B cell (primary cell): ENCODE results near the gene QSOX1. TPM values are rescaled to one million over a fixed set of nuclear protein-coding genes. Genes with fewer than 3 reads are reported as not detected.

ENCODE experiments used
- ATAC-seq: fragments of 200-7000 bp; cut with Tn5 transposase; one replicate; pipeline ENCODE4 v1.10.0; 2021; ENCODE audit warnings: low read depth, mild to moderate bottlenecking, moderate number of reproducible peaks, moderate library complexity
- CTCF ChIA-PET: fragments of 350-600 bp; sonication (Branson Sonifier 250); formaldehyde crosslinking; loops from one replicate; lab custom pipeline; 2021; ENCODE audit warnings: antibody characterized with exemption, inconsistent platforms; lab: Charles Lee
- POLR2A ChIA-PET: fragments of 350-600 bp; sonication (Branson Sonifier 250); formaldehyde crosslinking; loops from one replicate; lab custom pipeline; 2021; ENCODE audit warnings: antibody characterized with exemption; lab: Charles Lee
- DNase-seq: peaks from one replicate; pipeline ENCODE4 v3.0.0; 2013
- H2AFZ ChIP-seq: 2 replicates; pipeline ENCODE4 v1.6.1; 2012; ENCODE audit warnings: mild to moderate bottlenecking, low read depth, low read length; ENCODE audit not compliant: insufficient read depth, poor library complexity, severe bottlenecking
- H3K27ac ChIP-seq, 2 donors: 1 replicate in 1 of 2; 2 replicates in 1 of 2; pipeline ENCODE4 v1.5.1; 2012 to 2013; ENCODE audit warnings: low read length in 2 of 2, mild to moderate bottlenecking in 2 of 2, moderate library complexity in 1 of 2
- H3K27me3 ChIP-seq, 4 experiments: fragments of 200-600 bp in 1 of 4; sonication (generic) in 1 of 4; replicated peaks in 1 of 4; 1 replicate in 2 of 4; 2 replicates in 2 of 4; pipeline versions ENCODE4 v1.6.1 to v1.7.0; 2013 to 2016; ENCODE audit warnings: low read length in 3 of 4, mild to moderate bottlenecking in 2 of 4, mixed read lengths in 1 of 4, moderate library complexity in 1 of 4; ENCODE audit not compliant: insufficient read depth in 4 of 4, control insufficient read depth in 3 of 4; ENCODE audit errors: control extremely low read depth in 1 of 4
- H3K36me3 ChIP-seq, 2 experiments: replicated peaks in 1 of 2; 1 replicate in 1 of 2; 2 replicates in 1 of 2; pipeline versions ENCODE4 v1.6.1 to v1.7.1; 2013; ENCODE audit warnings: low read length in 1 of 2; ENCODE audit not compliant: insufficient read depth in 2 of 2, control insufficient read depth in 1 of 2; ENCODE audit errors: control extremely low read depth in 1 of 2, extremely low read depth in 1 of 2
- H3K4me1 ChIP-seq, 2 donors: fragments of 200-600 bp in 1 of 2; sonication (generic) in 1 of 2; 1 replicate in 1 of 2; 2 replicates in 1 of 2; pipeline versions ENCODE4 v1.5.1 to v1.6.1; 2013 to 2017; ENCODE audit warnings: low read length in 2 of 2; ENCODE audit not compliant: control insufficient read depth in 2 of 2, insufficient read depth in 2 of 2
- H3K4me2 ChIP-seq: replicated peaks from 2 replicates; pipeline ENCODE3; 2012; ENCODE audit warnings: mild to moderate bottlenecking, low read depth, low read length; ENCODE audit not compliant: poor library complexity, severe bottlenecking
- H3K4me3 ChIP-seq, 5 experiments: fragments of 200-600 bp in 1 of 5; sonication (generic) in 1 of 5; 1 replicate in 3 of 5; 2 replicates in 2 of 5; pipeline versions ENCODE4 v1.5.1 to v1.7.0; 2011 to 2016; ENCODE audit warnings: low read length in 4 of 5, mild to moderate bottlenecking in 4 of 5, low read depth in 2 of 5, control low read depth in 1 of 5, moderate library complexity in 1 of 5; ENCODE audit not compliant: insufficient read depth in 1 of 5; ENCODE audit errors: control extremely low read depth in 1 of 5, extremely low read depth in 1 of 5
- H3K79me2 ChIP-seq: fragments of 200-600 bp; sonication (generic); one replicate; pipeline ENCODE4 v1.6.0; 2016; ENCODE audit warnings: low read length; ENCODE audit not compliant: control insufficient read depth, insufficient read depth
- H3K9ac ChIP-seq: fragments of 200-600 bp; sonication (generic); 2 replicates; pipeline ENCODE4 v1.6.1; 2017; ENCODE audit warnings: mild to moderate bottlenecking, low read length, moderate library complexity
- H3K9me3 ChIP-seq, 3 donors: one replicate each; pipeline versions ENCODE4 v1.6.1 to v1.7.1; 2013; ENCODE audit warnings: low read length in 2 of 3; ENCODE audit not compliant: control insufficient read depth in 2 of 3, insufficient read depth in 1 of 3; ENCODE audit errors: control extremely low read depth in 1 of 3
- H4K20me1 ChIP-seq: 2 replicates; pipeline ENCODE4 v1.6.0; 2012; ENCODE audit warnings: mild to moderate bottlenecking, low read length; ENCODE audit not compliant: insufficient read depth, control insufficient read depth, poor library complexity, severe bottlenecking
- H3K27ac Mint-ChIP-seq: one replicate; pipeline ENCODE4 v1.8.0; 2021; ENCODE audit warnings: mixed read lengths
- H3K27me3 Mint-ChIP-seq: one replicate; pipeline ENCODE4 v1.8.0; 2021; ENCODE audit warnings: mixed read lengths
- H3K4me1 Mint-ChIP-seq: one replicate; pipeline ENCODE4 v1.8.0; 2021; ENCODE audit warnings: mixed read lengths
- H3K4me3 Mint-ChIP-seq: one replicate; pipeline ENCODE4 v1.8.0; 2021; ENCODE audit warnings: mixed read lengths
- H3K9me3 Mint-ChIP-seq: one replicate; pipeline ENCODE4 v1.8.0; 2022; ENCODE audit warnings: mixed read lengths; ENCODE audit not compliant: insufficient read depth
- EZH2 ChIP-seq: IDR thresholded peaks from 2 replicates; pipeline ENCODE4 v1.6.1; 2012; ENCODE audit warnings: borderline replicate concordance, low read depth, mild to moderate bottlenecking, moderate library complexity, low read length; ENCODE audit not compliant: insufficient read depth, poor library complexity, severe bottlenecking
- WGBS: methylation state at CpG from one replicate; pipeline ENCODE4 v1.1.5; 2013; ENCODE audit warnings: missing lambda C conversion rate; ENCODE audit not compliant: insufficient coverage; 5-methylcytosine and 5-hydroxymethylcytosine counted together
- intact Hi-C: fragments of 100-400 bp; cut with micrococcal nuclease; formaldehyde crosslinking; loops from one replicate; pipeline ENCODE4 v1.10.0; 2022
- polyA plus RNA-seq: library from polyadenylated mRNA; depleted of rRNA; stranded (reverse); fragments of >200 nt; gene quantifications from 2 replicates; pipeline ENCODE4 v1.2.3, GENCODE V29; 2012
- total RNA-seq, 2 donors: library from RNA; stranded (reverse); fragments of 120-200 nt in 1 of 2; gene quantifications; 1 replicate in 1 of 2; 2 replicates in 1 of 2; pipeline versions ENCODE4 v1.2.3 to v1.2.4, GENCODE V29; 2013 to 2022
- TF ChIP-seq, protein P1 (sequence below): fragments of 200-600 bp; IDR thresholded peaks from one replicate; pipeline ENCODE4 v1.8.0; 2022; ENCODE audit warnings: antibody characterized with exemption, mild to moderate bottlenecking

The QSOX1 gene
- total and polyA plus RNA-seq, 2 donors (not counting 1 experiment from before 2014, with no cell fraction given), result 11.4 to 20.6 TPM

DNA sequence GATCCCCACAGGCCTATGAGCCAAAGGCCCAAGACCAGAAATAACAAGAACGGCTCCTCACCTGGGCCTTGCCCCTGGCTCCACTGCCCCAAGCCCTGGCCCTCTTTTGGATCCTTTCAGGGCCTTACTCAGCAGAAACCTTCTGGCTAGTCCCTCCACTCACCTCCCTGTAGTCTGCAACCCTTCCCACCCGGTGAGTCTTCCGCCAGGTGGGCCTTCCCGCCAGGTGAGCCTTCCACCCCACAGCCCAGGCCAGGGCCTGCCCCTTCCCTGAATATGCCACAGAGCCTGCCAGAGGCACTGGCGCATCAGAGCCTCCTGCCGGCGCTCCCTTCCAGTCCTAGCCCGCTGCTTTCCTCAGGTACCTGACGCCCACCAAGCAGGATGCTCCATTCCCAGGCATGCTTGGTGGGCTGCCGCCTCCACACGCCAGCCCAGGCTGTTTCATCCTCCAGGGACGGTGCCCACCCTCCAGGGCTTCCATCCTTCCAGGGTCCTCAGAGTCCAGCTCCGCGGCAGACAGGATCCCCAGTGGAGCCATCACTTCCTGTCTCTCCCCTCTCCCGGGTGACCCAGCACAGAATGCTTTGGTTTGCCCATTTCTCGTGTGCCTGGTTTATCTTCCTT is 96.3 kb downstream of the QSOX1 start:
- TF ChIP-seq EZH2, result no peak
- Histone ChIP-seq H3K4me2 (no peak overlapping the region), H4K20me1 (no peaks in the 10 kb centered on the region), H2AFZ (no peak overlapping the region), H3K27me3 (peaks cover 0 to 18% (median 0%) of the 10 kb centered on the region in 4 experiments), H3K36me3 (no peaks in the 10 kb centered on the region), H3K9me3 (no peaks in the 10 kb centered on the region), H3K79me2 (no peaks in the 10 kb centered on the region), H3K9ac (no peak overlapping the region), H3K4me3 (no peak overlapping the region), H3K4me1 (no peaks in the 10 kb centered on the region), H3K27ac (no peak overlapping the region)
- intact Hi-C loops, result no loop called here
- ChIA-PET CTCF (no interaction called here), POLR2A (no interaction called here)
- H3K4me1 Mint-ChIP-seq, result no peaks in the 10 kb centered on the region
- ATAC-seq, result no peak
- no peak for DNase-seq
- no peak overlapping the region for H3K4me3 Mint-ChIP-seq
- H3K27ac Mint-ChIP-seq, result no peak overlapping the region
- 89% methylated on average over 16 of the region's 16 CpGs for whole genome bisulfite sequencing
- H3K27me3 Mint-ChIP-seq, result peaks cover 39% of the 10 kb centered on the region
- H3K9me3 Mint-ChIP-seq, result no peaks in the 10 kb centered on the region

DNA sequence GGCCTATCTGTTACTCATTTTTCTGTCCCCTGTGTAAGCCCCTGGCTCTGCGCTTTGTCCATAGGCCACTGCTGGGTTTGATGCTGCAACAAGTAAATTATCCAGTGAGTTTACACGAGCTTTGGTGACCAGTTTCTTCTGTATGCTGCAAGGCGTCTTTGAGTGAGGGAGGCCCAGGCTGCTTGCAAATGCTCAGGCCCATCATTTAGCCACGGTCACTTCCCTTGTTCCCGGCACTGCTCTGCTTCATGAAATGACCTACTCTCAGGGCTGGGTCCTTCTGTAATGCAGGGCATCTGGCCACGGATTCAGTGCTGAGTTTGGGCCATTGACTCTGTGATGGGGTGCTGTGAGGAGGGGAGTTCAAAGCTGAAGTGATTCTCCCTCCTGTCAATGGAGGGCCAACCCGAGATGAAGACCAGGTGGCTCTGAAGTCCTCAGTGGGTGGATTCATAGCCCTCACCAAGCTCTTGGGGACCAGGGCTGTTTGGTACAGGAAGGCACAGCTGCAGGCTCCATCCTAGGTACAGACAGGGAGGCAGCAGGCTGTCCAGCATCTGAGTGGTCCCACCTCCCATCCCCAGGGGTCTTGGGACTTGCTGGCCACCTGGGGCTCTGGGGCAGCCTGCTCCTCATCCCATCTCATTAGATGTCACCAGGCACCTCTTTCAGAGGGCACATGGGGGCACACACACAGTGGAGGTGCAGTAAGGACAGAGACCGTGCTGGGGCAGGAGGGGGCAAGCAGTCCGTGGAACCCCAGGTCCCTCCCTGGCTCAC is 97.0 kb downstream of the QSOX1 start:
- H3K9ac ChIP-seq, result no peak overlapping the region
- intact Hi-C loops, result no loop called here
- no peaks in the 10 kb centered on the region for H3K9me3 ChIP-seq
- Mint-ChIP-seq H3K27ac (no peak overlapping the region), H3K27me3 (peaks cover 44% of the 10 kb centered on the region), H3K4me1 (no peaks in the 10 kb centered on the region), H3K9me3 (no peaks in the 10 kb centered on the region), H3K4me3 (no peak overlapping the region)
- H3K4me2 ChIP-seq, result no peak overlapping the region
- H3K4me3 ChIP-seq, result no peak overlapping the region
- no peaks in the 10 kb centered on the region for H3K79me2 ChIP-seq
- H3K27me3 ChIP-seq, result peaks cover 0 to 24% (median 0%) of the 10 kb centered on the region in 4 experiments
- ChIA-PET CTCF (interaction anchor here (1.2 kb wide), 1 partner anchor 234 kb away, joined by 4 read pairs; no protein-coding TSS in a partner anchor), POLR2A (no interaction called here)
- DNase-seq (no peak), ATAC-seq (no peak)
- no peaks in the 10 kb centered on the region for H4K20me1 ChIP-seq
- WGBS, result 88% methylated on average over 9 of the region's 9 CpGs
- no peak overlapping the region for H3K27ac ChIP-seq
- H3K36me3 ChIP-seq, result no peaks in the 10 kb centered on the region
- no peaks in the 10 kb centered on the region for H3K4me1 ChIP-seq
- no peak overlapping the region for H2AFZ ChIP-seq
- TF ChIP-seq EZH2, result no peak
- TF ChIP-seq, protein P1, sequence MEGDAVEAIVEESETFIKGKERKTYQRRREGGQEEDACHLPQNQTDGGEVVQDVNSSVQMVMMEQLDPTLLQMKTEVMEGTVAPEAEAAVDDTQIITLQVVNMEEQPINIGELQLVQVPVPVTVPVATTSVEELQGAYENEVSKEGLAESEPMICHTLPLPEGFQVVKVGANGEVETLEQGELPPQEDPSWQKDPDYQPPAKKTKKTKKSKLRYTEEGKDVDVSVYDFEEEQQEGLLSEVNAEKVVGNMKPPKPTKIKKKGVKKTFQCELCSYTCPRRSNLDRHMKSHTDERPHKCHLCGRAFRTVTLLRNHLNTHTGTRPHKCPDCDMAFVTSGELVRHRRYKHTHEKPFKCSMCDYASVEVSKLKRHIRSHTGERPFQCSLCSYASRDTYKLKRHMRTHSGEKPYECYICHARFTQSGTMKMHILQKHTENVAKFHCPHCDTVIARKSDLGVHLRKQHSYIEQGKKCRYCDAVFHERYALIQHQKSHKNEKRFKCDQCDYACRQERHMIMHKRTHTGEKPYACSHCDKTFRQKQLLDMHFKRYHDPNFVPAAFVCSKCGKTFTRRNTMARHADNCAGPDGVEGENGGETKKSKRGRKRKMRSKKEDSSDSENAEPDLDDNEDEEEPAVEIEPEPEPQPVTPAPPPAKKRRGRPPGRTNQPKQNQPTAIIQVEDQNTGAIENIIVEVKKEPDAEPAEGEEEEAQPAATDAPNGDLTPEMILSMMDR, result no peak
